HepG2 (cell line): ENCODE measurements around the gene TPX2. TPM values are rescaled to one million over a fixed set of nuclear protein-coding genes. Genes with fewer than 3 reads are reported as not detected.

Source experiments
- AHDC1 ChIP-seq: sonication (generic); formaldehyde crosslinking; IDR thresholded peaks from 2 replicates; pipeline ENCODE4 v1.5.1; 2020; ENCODE audit warnings: mild to moderate bottlenecking, missing genetic modification reagents, borderline replicate concordance
- AKAP8 ChIP-seq: sonication (generic); formaldehyde crosslinking; IDR thresholded peaks from 2 replicates; pipeline ENCODE4 v1.5.1; 2020; ENCODE audit warnings: mild to moderate bottlenecking, missing genetic modification reagents
- EEA1 ChIP-seq: sonication (generic); formaldehyde crosslinking; IDR thresholded peaks from 2 replicates; pipeline ENCODE4 v1.5.1; 2020; ENCODE audit warnings: mild to moderate bottlenecking, missing genetic modification reagents, borderline replicate concordance
- ELK4 ChIP-seq: sonication (generic); formaldehyde crosslinking; IDR thresholded peaks from 2 replicates; pipeline ENCODE4 v1.9.0; 2021; ENCODE audit warnings: missing genetic modification reagents, borderline replicate concordance
- GATAD2A ChIP-seq: IDR thresholded peaks from 2 replicates; pipeline ENCODE4 v1.6.1; 2016
- KDM6A ChIP-seq: IDR thresholded peaks from 2 replicates; pipeline ENCODE4 v1.6.1; 2016; ENCODE audit warnings: low read depth
- MBD4 ChIP-seq: IDR thresholded peaks from 2 replicates; pipeline ENCODE4 v1.6.1; 2012; ENCODE audit warnings: low read length, inconsistent platforms, borderline replicate concordance
- NFIC ChIP-seq: IDR thresholded peaks from 2 replicates; pipeline ENCODE4 v1.6.1; 2012; ENCODE audit warnings: mild to moderate bottlenecking, low read length, inconsistent platforms
- NFKB2 ChIP-seq: sonication (generic); formaldehyde crosslinking; IDR thresholded peaks from 2 replicates; pipeline ENCODE4 v1.4.0; 2020; ENCODE audit warnings: missing genetic modification reagents, borderline replicate concordance
- SP1 ChIP-seq, 2 experiments: fragments of 450-650 bp in 1 of 2; sonication (generic) in 1 of 2; formaldehyde crosslinking in 1 of 2; IDR thresholded peaks; 2 replicates each; pipeline versions ENCODE4 v1.4.0 to v1.6.1; 2016 to 2020; ENCODE audit warnings: missing genetic modification reagents in 1 of 2
- TRAFD1 ChIP-seq: sonication (generic); formaldehyde crosslinking; IDR thresholded peaks from 2 replicates; pipeline ENCODE4 v1.5.1; 2020; ENCODE audit warnings: missing genetic modification reagents, mild to moderate bottlenecking, borderline replicate concordance
- ZBTB39 ChIP-seq: sonication (generic); formaldehyde crosslinking; IDR thresholded peaks from 2 replicates; pipeline ENCODE4 v1.5.0; 2020; ENCODE audit warnings: missing genetic modification reagents
- ZNF30 ChIP-seq: sonication (generic); formaldehyde crosslinking; IDR thresholded peaks from 2 replicates; pipeline ENCODE4 v1.5.0; 2020; ENCODE audit warnings: mild to moderate bottlenecking, missing genetic modification reagents
- ZNF530 ChIP-seq: sonication (generic); formaldehyde crosslinking; IDR thresholded peaks from 2 replicates; pipeline ENCODE4 v1.5.0; 2020; ENCODE audit warnings: low read depth, mild to moderate bottlenecking, missing genetic modification reagents
- ZNF543 ChIP-seq: sonication (generic); formaldehyde crosslinking; IDR thresholded peaks from 2 replicates; pipeline ENCODE4 v1.4.0; 2020; ENCODE audit warnings: mild to moderate bottlenecking, missing genetic modification reagents
- ZNF614 ChIP-seq: IDR thresholded peaks from 2 replicates; pipeline ENCODE4 v1.6.1; 2018; ENCODE audit warnings: missing biosample characterization, missing genetic modification reagents, inconsistent platforms, borderline replicate concordance
- ZNF777 ChIP-seq: sonication (generic); formaldehyde crosslinking; IDR thresholded peaks from 2 replicates; pipeline ENCODE4 v1.4.0; 2020; ENCODE audit warnings: missing genetic modification reagents
- ZNF790 ChIP-seq: sonication (generic); formaldehyde crosslinking; IDR thresholded peaks from 2 replicates; pipeline ENCODE4 v1.8.0; 2022; ENCODE audit warnings: missing genetic modification reagents, mild to moderate bottlenecking, borderline replicate concordance
- ZNF891 ChIP-seq: sonication (generic); formaldehyde crosslinking; IDR thresholded peaks from 2 replicates; pipeline ENCODE4 v1.5.0; 2020; ENCODE audit warnings: mild to moderate bottlenecking, missing genetic modification reagents
- ZSCAN12 ChIP-seq: sonication (generic); formaldehyde crosslinking; IDR thresholded peaks from 2 replicates; pipeline ENCODE4 v1.9.0; 2021; ENCODE audit warnings: mild to moderate bottlenecking, missing genetic modification reagents
- ZZZ3 ChIP-seq: sonication (generic); formaldehyde crosslinking; IDR thresholded peaks from 2 replicates; pipeline ENCODE4 v1.4.0; 2020; ENCODE audit warnings: missing genetic modification reagents, mild to moderate bottlenecking, borderline replicate concordance
- polyA plus RNA-seq, 8 experiments: library from polyadenylated mRNA; depleted of rRNA in 3 of 8; stranded (reverse) in 7 of 8; unstranded in 1 of 8; fragments of >200 nt; fragmentation: Illumina TruSeq in 4 of 8; extraction: Trizol in 4 of 8; gene quantifications; 2 replicates each; pipeline versions ENCODE4 v1.2.1 to v1.2.3, GENCODE V29; 2011 to 2016; ENCODE audit warnings: low read depth in 4 of 8, missing spikeins in 1 of 8, mixed read lengths in 1 of 8; ENCODE audit not compliant: insufficient read depth in 1 of 8
- total RNA-seq, 5 experiments: library from RNA; depleted of rRNA; stranded (reverse); fragments of >200 nt; fragmentation: Illumina TruSeq; extraction: Trizol; gene quantifications; 2 replicates each; pipeline ENCODE4 v1.2.3, GENCODE V29; 2016; ENCODE audit warnings: low read depth in 1 of 5

The TPX2 gene
- total and polyA plus RNA-seq, 2 of the 13 experiments (the other 11 are each of a cell fraction or from before 2014, with no cell fraction given), result 34.3 to 124 TPM

GRCh38 chr20:31723069-31723318 is 16.1 kb upstream of the TPX2 start (continued):
- TF ChIP-seq ZNF530 (CRISPR knock-in tag) (no peak), NFKB2 (no peak), ELK4 (no peak), ZNF614 (CRISPR knock-in tag) (0 out of 2 replicates have a peak, but pooled peaks have one; percentile 23), AKAP8 (CRISPR knock-in tag) (no peak), AHDC1 (CRISPR knock-in tag) (peak; percentile 72), GATAD2A (CRISPR knock-in tag) (no peak), KDM6A (CRISPR knock-in tag) (0 out of 2 replicates have a peak, but pooled peaks have one; percentile 5), ZNF790 (no peak), ZNF30 (CRISPR knock-in tag) (no peak), EEA1 (0 out of 2 replicates have a peak, but pooled peaks have one; percentile 32), ZNF891 (CRISPR knock-in tag) (no peak; the same call in 1 of the 2 replicates), ZSCAN12 (CRISPR knock-in tag) (no peak), ZBTB39 (0 out of 2 replicates have a peak, but pooled peaks have one; percentile 24), ZNF543 (peak; percentile 95; the same call in 1 of the 2 replicates), TRAFD1 (CRISPR knock-in tag) (0 out of 2 replicates have a peak, but pooled peaks have one; percentile 40), ZZZ3 (no peak), ZNF777 (CRISPR knock-in tag) (no peak), NFIC (0 out of 2 replicates have a peak, but pooled peaks have one; percentile 9), SP1 (IDR thresholded peaks at IDR 0.05) (no peak), SP1 (CRISPR knock-in tag; IDR thresholded peaks at IDR 0.05) (no peak; the same call in 1 of the 2 replicates), MBD4 (no peak)
